Measurements from ENCODE around the gene NUP214. TPM values are rescaled to one million over a fixed set of nuclear protein-coding genes. Genes with fewer than 3 reads are reported as not detected.

The NUP214 gene
- total and polyA plus RNA-seq, 2 of the 4 experiments (the other 2 are of a cell fraction), result 7.9 to 13.4 TPM

DNA sequence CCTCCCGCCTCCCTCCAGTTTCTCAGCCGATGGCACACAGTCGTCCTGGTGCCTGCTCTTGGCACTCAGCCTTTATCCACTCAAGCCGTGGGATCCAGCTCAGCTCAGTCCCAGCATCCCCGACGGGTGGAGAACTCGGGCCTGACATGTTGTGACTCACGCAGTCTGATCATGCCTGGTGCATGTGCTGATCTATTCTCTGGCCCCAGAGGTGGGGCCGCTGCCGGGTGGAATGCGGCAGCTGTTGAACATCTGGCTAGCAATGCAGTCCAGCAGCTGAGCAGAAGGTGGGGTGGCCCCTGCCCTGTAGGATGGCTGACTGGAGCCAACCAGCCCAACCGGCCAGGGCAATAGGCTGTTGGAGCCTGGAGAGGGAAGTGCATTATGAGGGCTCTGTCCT is 30.8 kb upstream of the NUP214 start:
- intact Hi-C loops (cut with micrococcal nuclease) (no loop called here), dilution Hi-C loops (cut with HindIII; ENCODE audit: low sequenced_read_pairs, unreplicated experiment) (no loop called here), in situ Hi-C loops (cut with MboI; ENCODE audit: low sequenced_read_pairs) (no loop called here)
- Histone ChIP-seq H2BK5ac (ENCODE audit: low read depth, low read length, poor library complexity, severe bottlenecking) (no peak overlapping the region), H4K20me1 (ENCODE audit: insufficient read depth, low read length) (no peaks in the 10 kb centered on the region), H3K4me2 (ENCODE audit: low read depth, low read length) (no peak overlapping the region), H3K36me3 (ENCODE audit: control insufficient read depth, insufficient read depth, low read length) (no peaks in the 10 kb centered on the region), H3K4me1 (ENCODE audit: control insufficient read depth, insufficient read depth, low read length) (no peaks in the 10 kb centered on the region; the same call in 1 of the 2 replicates), H2AK5ac (ENCODE audit: low read depth, low read length) (no peak overlapping the region), H3K27me3 (ENCODE audit: control insufficient read depth, insufficient read depth, low read length) (peaks cover 63% of the 10 kb centered on the region), H4K8ac (ENCODE audit: low read depth in 2 of 2, low read length in 2 of 2) (no peak overlapping the region), H3K9ac (ENCODE audit: low read depth, low read length) (no peak overlapping the region), H3K27ac (ENCODE audit: insufficient read depth, low read length) (no peak overlapping the region), H3K9me3 (ENCODE audit: control insufficient read depth, insufficient read depth, low read length) (0 out of 2 replicates have a peak, but pooled peaks cover 2% of the 10 kb centered on the region), H3K14ac (replicated peaks; ENCODE audit: low read depth, low read length) (no peak overlapping the region), H2BK20ac (ENCODE audit: low read depth, low read length) (no peak overlapping the region), H3K4ac (ENCODE audit: low read depth, low read length) (no peak overlapping the region), H3K4me3 (ENCODE audit: insufficient read depth, low read depth, low read length) (no peak overlapping the region), H3K9me1 (ENCODE audit: insufficient read depth, low read length) (no peaks in the 10 kb centered on the region), H2BK15ac (ENCODE audit: low read depth, low read length) (no peak overlapping the region), H4K91ac (ENCODE audit: insufficient read depth, low read depth, low read length) (no peak overlapping the region), H3K18ac (ENCODE audit: low read depth, low read length) (no peak overlapping the region), H3K56ac (ENCODE audit: extremely low read depth, insufficient read depth, low read length) (no peak overlapping the region), H2BK120ac (ENCODE audit: low read depth, low read length) (no peak overlapping the region), H2AK9ac (replicated peaks; ENCODE audit: low read depth, low read length, poor library complexity) (no peak overlapping the region), H2AFZ (replicated peaks; ENCODE audit: low read length, poor library complexity) (no peak overlapping the region), H3K23ac (ENCODE audit: low read depth, low read length) (no peak overlapping the region), H4K5ac (ENCODE audit: low read depth, low read length) (no peak overlapping the region), H3K79me1 (ENCODE audit: low read depth in 1 of 2, low read length in 2 of 2) (no peaks in the 10 kb centered on the region)
- ChIA-PET POLR2A (ENCODE audit: unreplicated experiment) (no interaction called here), CTCF (no interaction called here)
- BruUV-seq (replicated peaks), result no TSS peak
- DNase-seq, result peak; percentile 37
- TF ChIP-seq RCOR1 (IDR thresholded peaks at IDR 0.05; ENCODE audit: insufficient replicate concordance, low read length) (no peak), NFE2L2 (IDR thresholded peaks at IDR 0.05; ENCODE audit: low read depth, low read length) (no peak), POLR2A (IDR thresholded peaks at IDR 0.05; ENCODE audit: low read depth, low read length) (no peak), RAD21 (IDR thresholded peaks at IDR 0.05; ENCODE audit: low read length) (no peak), BHLHE40 (IDR thresholded peaks at IDR 0.05; ENCODE audit: low read depth, low read length) (no peak), MXI1 (IDR thresholded peaks at IDR 0.05; ENCODE audit: borderline replicate concordance, low read depth, low read length) (no peak), FOS (IDR thresholded peaks at IDR 0.05; ENCODE audit: low read depth, low read length) (no peak), SMC3 (IDR thresholded peaks at IDR 0.05; ENCODE audit: low read depth, low read length) (no peak), CEBPB (IDR thresholded peaks at IDR 0.05; ENCODE audit: low read depth, low read length) (no peak), MAFK (IDR thresholded peaks at IDR 0.05; ENCODE audit: low read depth, low read length) (no peak), MAZ (IDR thresholded peaks at IDR 0.05; ENCODE audit: borderline replicate concordance, low read depth, low read length) (no peak), CHD1 (IDR thresholded peaks at IDR 0.05; ENCODE audit: low read depth, low read length) (no peak), RFX5 (IDR thresholded peaks at IDR 0.05; ENCODE audit: low read depth, low read length) (no peak)
- TF ChIP-seq, protein P1, sequence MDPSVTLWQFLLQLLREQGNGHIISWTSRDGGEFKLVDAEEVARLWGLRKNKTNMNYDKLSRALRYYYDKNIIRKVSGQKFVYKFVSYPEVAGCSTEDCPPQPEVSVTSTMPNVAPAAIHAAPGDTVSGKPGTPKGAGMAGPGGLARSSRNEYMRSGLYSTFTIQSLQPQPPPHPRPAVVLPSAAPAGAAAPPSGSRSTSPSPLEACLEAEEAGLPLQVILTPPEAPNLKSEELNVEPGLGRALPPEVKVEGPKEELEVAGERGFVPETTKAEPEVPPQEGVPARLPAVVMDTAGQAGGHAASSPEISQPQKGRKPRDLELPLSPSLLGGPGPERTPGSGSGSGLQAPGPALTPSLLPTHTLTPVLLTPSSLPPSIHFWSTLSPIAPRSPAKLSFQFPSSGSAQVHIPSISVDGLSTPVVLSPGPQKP (IDR thresholded peaks at IDR 0.05; ENCODE audit: borderline replicate concordance, low read depth, low read length), result no peak
- TF ChIP-seq, protein P2, sequence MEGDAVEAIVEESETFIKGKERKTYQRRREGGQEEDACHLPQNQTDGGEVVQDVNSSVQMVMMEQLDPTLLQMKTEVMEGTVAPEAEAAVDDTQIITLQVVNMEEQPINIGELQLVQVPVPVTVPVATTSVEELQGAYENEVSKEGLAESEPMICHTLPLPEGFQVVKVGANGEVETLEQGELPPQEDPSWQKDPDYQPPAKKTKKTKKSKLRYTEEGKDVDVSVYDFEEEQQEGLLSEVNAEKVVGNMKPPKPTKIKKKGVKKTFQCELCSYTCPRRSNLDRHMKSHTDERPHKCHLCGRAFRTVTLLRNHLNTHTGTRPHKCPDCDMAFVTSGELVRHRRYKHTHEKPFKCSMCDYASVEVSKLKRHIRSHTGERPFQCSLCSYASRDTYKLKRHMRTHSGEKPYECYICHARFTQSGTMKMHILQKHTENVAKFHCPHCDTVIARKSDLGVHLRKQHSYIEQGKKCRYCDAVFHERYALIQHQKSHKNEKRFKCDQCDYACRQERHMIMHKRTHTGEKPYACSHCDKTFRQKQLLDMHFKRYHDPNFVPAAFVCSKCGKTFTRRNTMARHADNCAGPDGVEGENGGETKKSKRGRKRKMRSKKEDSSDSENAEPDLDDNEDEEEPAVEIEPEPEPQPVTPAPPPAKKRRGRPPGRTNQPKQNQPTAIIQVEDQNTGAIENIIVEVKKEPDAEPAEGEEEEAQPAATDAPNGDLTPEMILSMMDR (conservative IDR thresholded peaks at IDR 0.05; ENCODE audit: low read depth, low read length), result no peak
- TF ChIP-seq, protein P3, sequence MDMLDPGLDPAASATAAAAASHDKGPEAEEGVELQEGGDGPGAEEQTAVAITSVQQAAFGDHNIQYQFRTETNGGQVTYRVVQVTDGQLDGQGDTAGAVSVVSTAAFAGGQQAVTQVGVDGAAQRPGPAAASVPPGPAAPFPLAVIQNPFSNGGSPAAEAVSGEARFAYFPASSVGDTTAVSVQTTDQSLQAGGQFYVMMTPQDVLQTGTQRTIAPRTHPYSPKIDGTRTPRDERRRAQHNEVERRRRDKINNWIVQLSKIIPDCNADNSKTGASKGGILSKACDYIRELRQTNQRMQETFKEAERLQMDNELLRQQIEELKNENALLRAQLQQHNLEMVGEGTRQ (IDR thresholded peaks at IDR 0.05; ENCODE audit: low read depth, low read length), result no peak
- 27% methylated on average over 8 of the region's 12 CpGs; no CpG with 5 or more reads in 1 of the 2 experiments for WGBS, 2 experiments (ENCODE audit: extremely low coverage in 2 of 2, insufficient read length in 1 of 2)
- ATAC-seq (ENCODE audit: low read depth), result peak; percentile 74
